Measurements from ENCODE around the gene DUSP21. TPM values are rescaled to one million over a fixed set of nuclear protein-coding genes. Genes with fewer than 3 reads are reported as not detected.
"Not testable (repeated sequence)": the region's sequence is repeated elsewhere in the genome, so short reads cannot be mapped to it uniquely, and the experiment has no call there.

DUSP21 gene
- total RNA-seq, 1 donor from 2014 or later, result not detected

GRCh38 chrX:44842550-44843317 is 1.1 kb upstream of the DUSP21 start:
- Mint-ChIP-seq H3K9me3 (ENCODE audit: unreplicated experiment) (peaks cover under 1% of the 10 kb centered on the region), H3K4me3 (ENCODE audit: unreplicated experiment) (no peak overlapping the region)

DNA sequence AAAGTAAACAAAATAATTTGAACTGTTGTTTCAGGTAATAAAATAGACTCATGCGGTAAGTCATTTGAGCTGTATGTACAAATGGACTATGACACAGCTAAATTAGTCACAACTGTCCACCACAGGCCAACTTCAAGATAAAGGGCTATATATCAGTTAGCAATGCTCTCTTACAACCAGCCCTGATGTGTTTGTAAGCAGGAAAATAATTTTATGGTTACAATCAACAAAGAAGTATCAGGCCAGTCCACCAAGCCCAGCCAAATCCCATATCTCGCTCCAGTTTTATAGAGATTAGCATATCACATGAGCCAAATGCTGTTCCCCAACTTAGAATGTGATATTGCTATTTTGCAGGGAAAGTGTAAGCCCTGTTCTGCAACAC is 511 bp upstream of the DUSP21 start:
- Mint-ChIP-seq H3K9me3 (ENCODE audit: unreplicated experiment) (peaks cover 2% of the 10 kb centered on the region), H3K4me3 (ENCODE audit: unreplicated experiment) (no peak overlapping the region), H3K27ac (ENCODE audit: unreplicated experiment) (no peak overlapping the region), H3K27me3 (ENCODE audit: unreplicated experiment) (no peaks in the 10 kb centered on the region), H3K36me3 (ENCODE audit: unreplicated experiment) (no peaks in the 10 kb centered on the region), H3K4me1 (ENCODE audit: low read depth, unreplicated experiment) (no peaks in the 10 kb centered on the region)
- DNase-seq, result no peak
- TF ChIP-seq, protein P1, sequence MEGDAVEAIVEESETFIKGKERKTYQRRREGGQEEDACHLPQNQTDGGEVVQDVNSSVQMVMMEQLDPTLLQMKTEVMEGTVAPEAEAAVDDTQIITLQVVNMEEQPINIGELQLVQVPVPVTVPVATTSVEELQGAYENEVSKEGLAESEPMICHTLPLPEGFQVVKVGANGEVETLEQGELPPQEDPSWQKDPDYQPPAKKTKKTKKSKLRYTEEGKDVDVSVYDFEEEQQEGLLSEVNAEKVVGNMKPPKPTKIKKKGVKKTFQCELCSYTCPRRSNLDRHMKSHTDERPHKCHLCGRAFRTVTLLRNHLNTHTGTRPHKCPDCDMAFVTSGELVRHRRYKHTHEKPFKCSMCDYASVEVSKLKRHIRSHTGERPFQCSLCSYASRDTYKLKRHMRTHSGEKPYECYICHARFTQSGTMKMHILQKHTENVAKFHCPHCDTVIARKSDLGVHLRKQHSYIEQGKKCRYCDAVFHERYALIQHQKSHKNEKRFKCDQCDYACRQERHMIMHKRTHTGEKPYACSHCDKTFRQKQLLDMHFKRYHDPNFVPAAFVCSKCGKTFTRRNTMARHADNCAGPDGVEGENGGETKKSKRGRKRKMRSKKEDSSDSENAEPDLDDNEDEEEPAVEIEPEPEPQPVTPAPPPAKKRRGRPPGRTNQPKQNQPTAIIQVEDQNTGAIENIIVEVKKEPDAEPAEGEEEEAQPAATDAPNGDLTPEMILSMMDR (IDR thresholded peaks at IDR 0.05; ENCODE audit: partially characterized antibody, unreplicated experiment), result no peak

More at GRCh38 chrX:44842550-44843317, 1.1 kb upstream of the DUSP21 start:
- H3K36me3 Mint-ChIP-seq (ENCODE audit: unreplicated experiment), result no peaks in the 10 kb centered on the region
- no peak for DNase-seq
- no peaks in the 10 kb centered on the region for H3K27me3 Mint-ChIP-seq (ENCODE audit: unreplicated experiment)
- H3K27ac Mint-ChIP-seq (ENCODE audit: unreplicated experiment), result no peak overlapping the region
- TF ChIP-seq, protein P1 (IDR thresholded peaks at IDR 0.05; ENCODE audit: partially characterized antibody, unreplicated experiment), result no peak
- no peaks in the 10 kb centered on the region for H3K4me1 Mint-ChIP-seq (ENCODE audit: low read depth, unreplicated experiment)

- DNase-seq, result no peak
- Mint-ChIP-seq H3K9me3 (ENCODE audit: unreplicated experiment) (peaks cover 2% of the 10 kb centered on the region), H3K4me3 (ENCODE audit: unreplicated experiment) (no peak overlapping the region), H3K27me3 (ENCODE audit: unreplicated experiment) (no peaks in the 10 kb centered on the region), H3K36me3 (ENCODE audit: unreplicated experiment) (no peaks in the 10 kb centered on the region), H3K4me1 (ENCODE audit: low read depth, unreplicated experiment) (no peaks in the 10 kb centered on the region), H3K27ac (ENCODE audit: unreplicated experiment) (no peak overlapping the region)
- TF ChIP-seq, protein P1 (IDR thresholded peaks at IDR 0.05; ENCODE audit: partially characterized antibody, unreplicated experiment), result no peak
Measured at GRCh38 chrX:44844204-44844603, 383 bp downstream of the DUSP21 start.

DNA sequence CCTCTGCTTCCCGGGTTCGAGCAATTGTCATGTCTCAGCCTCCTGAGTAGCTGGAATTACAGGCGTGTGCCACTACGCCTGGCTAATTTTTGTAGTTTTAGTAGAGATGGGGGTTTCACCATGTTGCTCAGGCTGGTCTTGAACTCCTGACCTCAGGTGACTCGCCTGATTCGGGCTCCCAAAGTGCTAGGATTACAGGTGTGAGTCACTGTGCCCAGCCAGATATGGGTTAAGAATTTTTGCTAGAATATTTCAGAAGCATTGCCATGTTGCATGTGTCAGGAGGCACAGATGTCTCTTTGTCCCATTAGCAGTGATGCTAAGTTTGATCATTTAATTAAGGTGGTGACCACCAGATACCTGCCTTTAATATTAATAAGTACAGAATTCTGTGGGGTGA is 7.1 kb downstream of the DUSP21 start:
- not testable (repeated sequence) for H3K36me3 Mint-ChIP-seq (ENCODE audit: unreplicated experiment); DNase-seq; H3K9me3 Mint-ChIP-seq (ENCODE audit: unreplicated experiment); H3K4me3 Mint-ChIP-seq (ENCODE audit: unreplicated experiment); H3K27ac Mint-ChIP-seq (ENCODE audit: unreplicated experiment); H3K4me1 Mint-ChIP-seq (ENCODE audit: low read depth, unreplicated experiment); H3K27me3 Mint-ChIP-seq (ENCODE audit: unreplicated experiment)

DNA sequence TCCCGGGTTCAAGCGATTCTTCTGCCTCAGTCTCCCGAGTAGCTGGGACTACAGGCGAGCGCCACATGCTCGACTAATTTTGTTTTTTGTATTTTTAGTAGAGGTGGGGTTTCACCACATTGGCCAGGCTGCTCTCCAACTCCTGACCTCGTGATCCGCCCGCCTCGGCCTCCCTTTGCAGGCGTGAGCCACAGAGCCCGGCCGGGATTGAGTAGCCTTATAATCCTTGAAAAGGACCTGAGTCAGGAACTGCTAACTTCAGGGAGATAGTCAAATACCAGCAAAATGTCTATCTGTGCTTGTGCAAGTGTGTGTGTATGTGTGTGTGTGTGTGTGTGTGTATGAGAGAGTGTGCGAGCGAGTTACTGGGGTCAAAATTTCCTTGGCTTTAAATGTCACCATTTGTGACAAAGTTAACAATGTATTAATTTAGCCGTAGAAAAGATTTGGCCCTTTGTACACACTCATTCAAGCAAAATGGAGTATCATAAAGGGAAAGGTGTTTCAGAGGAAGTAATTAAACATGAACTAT is 27.4 kb downstream of the DUSP21 start:
- Mint-ChIP-seq H3K27ac (ENCODE audit: unreplicated experiment) (peak overlapping the region; percentile 65), H3K9me3 (ENCODE audit: unreplicated experiment) (peaks cover 7% of the 10 kb centered on the region), H3K4me3 (ENCODE audit: unreplicated experiment) (peak overlapping the region; percentile 90), H3K4me1 (ENCODE audit: low read depth, unreplicated experiment) (peaks cover 3% of the 10 kb centered on the region), H3K36me3 (ENCODE audit: unreplicated experiment) (no peaks in the 10 kb centered on the region), H3K27me3 (ENCODE audit: unreplicated experiment) (peaks cover 3% of the 10 kb centered on the region)
- TF ChIP-seq, protein P1 (IDR thresholded peaks at IDR 0.05; ENCODE audit: partially characterized antibody, unreplicated experiment), result no peak
- DNase-seq, result no peak
